Esophagus squamous epithelium (tissue), 5 donors: Measurements from ENCODE around the gene TIMM17A. TPM values are rescaled to one million over a fixed set of nuclear protein-coding genes. Genes with fewer than 3 reads are reported as not detected.

Source experiments
- DNase-seq: peaks from one replicate; lab custom pipeline; 2025; lab: John Stamatoyannopoulos, UW
- H3K27ac ChIP-seq, 4 donors: fragments of 200-600 bp; sonication (generic); one replicate each; pipeline ENCODE4 v1.5.1; 2016 to 2019; ENCODE audit warnings: mild to moderate bottlenecking in 1 of 4
- H3K27me3 ChIP-seq, 4 donors: fragments of 200-600 bp; sonication (generic); 1 replicate in 3 of 4; 2 replicates in 1 of 4; pipeline versions ENCODE4 v1.5.1 to v1.6.0; 2017 to 2021; ENCODE audit warnings: antibody characterized with exemption in 1 of 4
- H3K36me3 ChIP-seq, 3 donors: fragments of 200-600 bp; sonication (generic); one replicate each; pipeline ENCODE4 v1.5.1; 2016 to 2019
- H3K4me1 ChIP-seq, 3 donors: fragments of 200-600 bp; sonication (generic); one replicate each; pipeline ENCODE4 v1.5.1; 2017 to 2019
- H3K4me3 ChIP-seq, 4 donors: fragments of 200-600 bp; sonication (generic); 1 replicate in 3 of 4; 2 replicates in 1 of 4; pipeline ENCODE4 v1.5.1; 2016 to 2019; ENCODE audit warnings: mild to moderate bottlenecking in 2 of 4, moderate library complexity in 1 of 4
- H3K9me3 ChIP-seq, 3 donors: fragments of 200-600 bp; sonication (generic); one replicate each; pipeline ENCODE4 v1.5.1; 2016 to 2019
- CTCF ChIP-seq, 6 experiments: fragments of 450-650 bp in 4 of 6; fragments of 200-600 bp in 2 of 6; sonication (generic) in 2 of 6; IDR thresholded peaks; one replicate each; pipeline ENCODE4 v1.5.1; 2016 to 2019; ENCODE audit warnings: antibody characterized with exemption in 6 of 6, mild to moderate bottlenecking in 4 of 6, moderate library complexity in 4 of 6
- POLR2A ChIP-seq, 4 donors: fragments of 450-650 bp; IDR thresholded peaks; one replicate each; pipeline ENCODE4 v1.6.1; 2017; ENCODE audit warnings: antibody characterized with exemption in 4 of 4, mild to moderate bottlenecking in 4 of 4, moderate library complexity in 3 of 4
- WGBS, 2 donors: methylation state at CpG; one replicate each; pipeline ENCODE4 v1.1.5; 2018; 5-methylcytosine and 5-hydroxymethylcytosine counted together
- intact Hi-C: fragments of 100-400 bp; cut with DNase I; formaldehyde crosslinking; loops from one replicate; pipeline ENCODE4 v1.15.0; 2022
- total RNA-seq, 4 donors: library from RNA; depleted of rRNA; stranded (reverse); fragments of >200 nt; gene quantifications; one replicate each; pipeline ENCODE4 v1.1.0, GENCODE V29; 2016
- donor health status: DM: yes; HTN: yes; CAD: no.

The TIMM17A gene
- total RNA-seq, 4 donors from 2014 or later: 18.7 to 44.6 (median 34.6) TPM

- H3K36me3 ChIP-seq: peaks cover 7 to 50% (median 32%) of the 10 kb centered on the region in 3 donors
- H3K9me3 ChIP-seq: no peaks in the 10 kb centered on the region
- peak overlapping the region in 3 of 4 donors; percentile 33 to 68 (median 34) for H3K27ac ChIP-seq
- no peaks in the 10 kb centered on the region for H3K27me3 ChIP-seq
- 36 to 74% methylated on average over 5 of the region's 7 CpGs for WGBS, 2 donors
- TF ChIP-seq POLR2A (IDR thresholded peaks at IDR 0.05) (no peak), CTCF (IDR thresholded peaks at IDR 0.05) (no peak)
- intact Hi-C loops: no loop called here
- DNase-seq: no peak
- H3K4me1 ChIP-seq: peaks cover 9 to 71% (median 41%) of the 10 kb centered on the region in 3 donors
- H3K4me3 ChIP-seq: no peak overlapping the region
These were observed 33.3 kb downstream of the TIMM17A start for GRCh38 chr1:201988601-201989000.

- DNase-seq: no peak
- peaks cover 3 to 61% (median 32%) of the 10 kb centered on the region in 3 donors for H3K4me1 ChIP-seq
- TF ChIP-seq CTCF (IDR thresholded peaks at IDR 0.05): no peak
- TF ChIP-seq POLR2A (IDR thresholded peaks at IDR 0.05): no peak
- intact Hi-C loops: no loop called here
- H3K27ac ChIP-seq: peak overlapping the region in 2 of 4 donors; percentile 1 to 68
- WGBS, 2 donors: 56 to 75% methylated on average over 6 to 8 of the region's 10 CpGs
- no peaks in the 10 kb centered on the region for H3K9me3 ChIP-seq
- H3K27me3 ChIP-seq: no peaks in the 10 kb centered on the region
- peaks cover 7 to 60% (median 32%) of the 10 kb centered on the region in 3 donors for H3K36me3 ChIP-seq
- H3K4me3 ChIP-seq: no peak overlapping the region
These were observed 34.2 kb downstream of the TIMM17A start for GRCh38 chr1:201989354-201990128.

GRCh38 chr1:201990427-201990826 is 35.1 kb downstream of the TIMM17A start:
- Histone ChIP-seq H3K4me3 (no peak overlapping the region), H3K4me1 (peaks cover 0 to 52% (median 28%) of the 10 kb centered on the region in 3 donors), H3K27me3 (no peaks in the 10 kb centered on the region), H3K36me3 (peaks cover 7 to 68% (median 32%) of the 10 kb centered on the region in 3 donors), H3K9me3 (no peaks in the 10 kb centered on the region), H3K27ac (peak overlapping the region in 1 of 4 donors; percentile 34)
- DNase-seq: no peak
- TF ChIP-seq POLR2A (IDR thresholded peaks at IDR 0.05): no peak
- TF ChIP-seq CTCF (IDR thresholded peaks at IDR 0.05): no peak
- intact Hi-C loops: no loop called here
- 64 to 67% methylated on average over 4 to 6 of the region's 6 CpGs for WGBS, 2 donors

- intact Hi-C loops: loop anchor here (5.0 kb wide), 1 partner anchor 123 kb away; the partner anchor contains the start of gene GPR37L1
- TF ChIP-seq CTCF (IDR thresholded peaks at IDR 0.05) (peak; percentile 55 to 83 (median 74)), POLR2A (IDR thresholded peaks at IDR 0.05) (no peak)
- WGBS, 2 donors: 53 to 76% methylated on average over 6 to 14 of the region's 16 CpGs
- H3K9me3 ChIP-seq: no peaks in the 10 kb centered on the region
- no peaks in the 10 kb centered on the region for H3K27me3 ChIP-seq
- no peak for DNase-seq
- no peaks in the 10 kb centered on the region for H3K4me1 ChIP-seq
- no peak overlapping the region for H3K27ac ChIP-seq
- H3K4me3 ChIP-seq: no peak overlapping the region
- H3K36me3 ChIP-seq: peaks cover 22 to 100% (median 59%) of the 10 kb centered on the region in 3 donors
These were observed 44.4 kb downstream of the TIMM17A start for GRCh38 chr1:201999625-202000238.

- no peak for TF ChIP-seq POLR2A (IDR thresholded peaks at IDR 0.05)
- no peak for TF ChIP-seq CTCF (IDR thresholded peaks at IDR 0.05)
- Histone ChIP-seq H3K27me3 (no peaks in the 10 kb centered on the region), H3K36me3 (peaks cover 21 to 100% (median 53%) of the 10 kb centered on the region in 3 donors), H3K4me1 (peaks cover 0 to 2% (median 0%) of the 10 kb centered on the region in 3 donors), H3K27ac (no peak overlapping the region), H3K9me3 (no peaks in the 10 kb centered on the region), H3K4me3 (no peak overlapping the region)
- no peak for DNase-seq
- intact Hi-C loops: loop anchor here (5.0 kb wide), 1 partner anchor 120 kb away; the partner anchor contains the start of gene GPR37L1
- WGBS, 2 donors: 66 to 85% methylated on average over 8 to 9 of the region's 9 CpGs
These were observed 47.2 kb downstream of the TIMM17A start for GRCh38 chr1:202002507-202002906.
